Skeletal muscle cell (primary cell): ENCODE measurements around the gene TRIO.

Source experiments
- DNase-seq: peaks from one replicate; pipeline ENCODE4 v3.0.0-alpha.2; 2010; ENCODE audit warnings: low read depth
- H3K4me3 ChIP-seq: 2 replicates; pipeline ENCODE4 v1.5.1; 2011; ENCODE audit warnings: low read depth, mild to moderate bottlenecking, control low read depth, low read length, moderate library complexity

Gene TRIO

DNA sequence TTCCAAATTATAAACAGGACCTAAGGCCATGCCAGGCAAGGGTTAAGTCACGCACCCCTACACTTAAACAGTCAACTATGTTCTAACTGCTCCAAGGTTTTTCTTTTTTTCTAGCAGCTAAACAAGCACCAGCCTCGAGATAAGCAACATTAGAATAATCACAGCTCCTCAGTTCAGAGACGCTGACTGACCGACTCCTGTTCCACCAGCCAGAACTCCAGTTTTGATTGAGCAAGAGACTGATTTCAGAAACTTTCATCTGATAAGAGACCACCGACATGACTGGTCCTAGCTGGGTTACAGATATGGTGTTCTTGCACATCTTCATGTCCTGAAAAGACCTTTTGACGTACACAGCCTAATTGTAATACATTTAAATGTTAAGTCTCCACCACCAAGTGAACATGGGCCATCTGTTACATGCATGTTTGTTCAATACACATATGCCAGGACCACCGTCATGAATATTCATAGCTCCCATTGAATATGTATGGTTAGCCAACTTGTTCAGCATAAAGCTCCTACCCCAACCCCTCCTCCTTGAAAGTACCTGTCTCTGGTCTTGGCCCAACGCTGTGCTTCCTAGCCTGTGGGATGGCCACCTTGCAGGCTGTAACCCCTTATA, 414.8 kb downstream of the TRIO start:
- no peak overlapping the region for H3K4me3 ChIP-seq
- DNase-seq, result no peak
